Panc1 (cell line): ENCODE measurements around the gene ZNF516.

Experiments used
- POLR2AphosphoS5 ChIP-seq: IDR thresholded peaks from 2 replicates; pipeline ENCODE4 v1.6.1; 2012; ENCODE audit warnings: mild to moderate bottlenecking, low read depth, low read length, moderate library complexity
- REST ChIP-seq, 2 experiments: IDR thresholded peaks; 2 replicates each; pipeline ENCODE4 v1.6.1; 2011 to 2012; ENCODE audit warnings: low read depth in 2 of 2, control low read depth in 1 of 2, low read length in 1 of 2, mild to moderate bottlenecking in 1 of 2, moderate library complexity in 1 of 2; ENCODE audit not compliant: insufficient read depth in 1 of 2
- SIN3A ChIP-seq: IDR thresholded peaks from 2 replicates; pipeline ENCODE4 v1.6.1; 2012; ENCODE audit warnings: low read depth, mild to moderate bottlenecking, low read length, moderate library complexity, borderline replicate concordance; ENCODE audit not compliant: insufficient read depth
- TF ChIP-seq, protein P1 (sequence below): fragments of 450-650 bp; IDR thresholded peaks from 2 replicates; pipeline ENCODE4 v1.5.1; 2017; ENCODE audit warnings: mild to moderate bottlenecking

DNA sequence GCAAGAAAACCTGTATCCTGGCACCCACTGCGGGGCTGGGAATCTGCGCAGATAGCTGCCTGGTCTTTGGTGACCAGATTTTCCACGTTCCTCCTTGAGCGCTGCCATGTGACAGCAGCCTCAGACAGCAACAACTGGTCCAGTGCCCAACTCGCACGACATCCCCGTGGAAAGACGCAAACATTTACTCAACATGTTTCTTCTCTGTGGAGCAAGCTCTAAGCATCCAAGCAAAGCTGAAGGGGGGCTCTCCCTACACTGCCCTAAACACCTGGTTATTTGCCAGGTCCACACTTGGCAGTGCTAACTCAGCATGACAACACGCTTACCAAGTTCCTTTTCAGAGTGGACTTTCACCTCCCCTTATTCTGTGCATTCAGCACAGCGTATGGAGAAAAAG, 11.3 kb downstream of the ZNF516 start:
- TF ChIP-seq, protein P1, sequence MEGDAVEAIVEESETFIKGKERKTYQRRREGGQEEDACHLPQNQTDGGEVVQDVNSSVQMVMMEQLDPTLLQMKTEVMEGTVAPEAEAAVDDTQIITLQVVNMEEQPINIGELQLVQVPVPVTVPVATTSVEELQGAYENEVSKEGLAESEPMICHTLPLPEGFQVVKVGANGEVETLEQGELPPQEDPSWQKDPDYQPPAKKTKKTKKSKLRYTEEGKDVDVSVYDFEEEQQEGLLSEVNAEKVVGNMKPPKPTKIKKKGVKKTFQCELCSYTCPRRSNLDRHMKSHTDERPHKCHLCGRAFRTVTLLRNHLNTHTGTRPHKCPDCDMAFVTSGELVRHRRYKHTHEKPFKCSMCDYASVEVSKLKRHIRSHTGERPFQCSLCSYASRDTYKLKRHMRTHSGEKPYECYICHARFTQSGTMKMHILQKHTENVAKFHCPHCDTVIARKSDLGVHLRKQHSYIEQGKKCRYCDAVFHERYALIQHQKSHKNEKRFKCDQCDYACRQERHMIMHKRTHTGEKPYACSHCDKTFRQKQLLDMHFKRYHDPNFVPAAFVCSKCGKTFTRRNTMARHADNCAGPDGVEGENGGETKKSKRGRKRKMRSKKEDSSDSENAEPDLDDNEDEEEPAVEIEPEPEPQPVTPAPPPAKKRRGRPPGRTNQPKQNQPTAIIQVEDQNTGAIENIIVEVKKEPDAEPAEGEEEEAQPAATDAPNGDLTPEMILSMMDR, result no peak
- TF ChIP-seq REST (IDR thresholded peaks at IDR 0.05; ENCODE audit: insufficient read depth in 1 of 2, low read depth in 2 of 2, low read length in 1 of 2) (no peak), POLR2AphosphoS5 (no peak), SIN3A (no peak)
